Measurements from ENCODE around the gene ZBED3. TPM values are rescaled to one million over a fixed set of nuclear protein-coding genes. Genes with fewer than 3 reads are reported as not detected.

ZBED3 gene
- total and polyA plus RNA-seq, 2 donors (not counting 1 experiment from before 2014, with no cell fraction given), result 0.30 to 1.2 TPM

GRCh38 chr5:77073667-77074066, 13.4 kb downstream of the ZBED3 start:
- H3K27ac ChIP-seq (ENCODE audit: low read length in 2 of 2), result no peak overlapping the region
- TF ChIP-seq EZH2 (IDR thresholded peaks at IDR 0.05; ENCODE audit: borderline replicate concordance, insufficient read depth, low read depth, low read length, poor library complexity, severe bottlenecking), result no peak
- no peak for TF ChIP-seq CTCF (IDR thresholded peaks at IDR 0.05)
- H2AFZ ChIP-seq (ENCODE audit: insufficient read depth, low read depth, low read length, poor library complexity, severe bottlenecking), result no peak overlapping the region
- POLR2A ChIA-PET, result no interaction called here
- Mint-ChIP-seq H3K27ac (no peak overlapping the region), H3K4me1 (peaks cover 14% of the 10 kb centered on the region), H3K9me3 (ENCODE audit: insufficient read depth) (no peaks in the 10 kb centered on the region), H3K4me3 (no peak overlapping the region), H3K27me3 (peaks cover 5% of the 10 kb centered on the region)
- no peak overlapping the region for H3K4me3 ChIP-seq (ENCODE audit: control extremely low read depth in 1 of 5, extremely low read depth in 1 of 5, insufficient read depth in 1 of 5, low read depth in 2 of 5, low read length in 4 of 5)
- 100% methylated on average over 1 of the region's 2 CpGs for WGBS (ENCODE audit: insufficient coverage)
- H3K9ac ChIP-seq (ENCODE audit: low read length), result no peak overlapping the region
- DNase-seq (no peak), ATAC-seq (ENCODE audit: low read depth) (no peak)
- CTCF ChIA-PET, result interaction anchor here (0.7 kb wide), 1 partner anchor 20 kb away, joined by 3 read pairs; no protein-coding TSS in a partner anchor
- H3K79me2 ChIP-seq (ENCODE audit: control insufficient read depth, insufficient read depth, low read length), result no peaks in the 10 kb centered on the region
- no peak overlapping the region for H3K4me2 ChIP-seq (replicated peaks; ENCODE audit: low read depth, low read length, poor library complexity, severe bottlenecking)
- H4K20me1 ChIP-seq (ENCODE audit: control insufficient read depth, insufficient read depth, low read length, poor library complexity, severe bottlenecking), result peaks cover 6% of the 10 kb centered on the region
- no peaks in the 10 kb centered on the region for H3K27me3 ChIP-seq (replicated peaks in 1 of 4; ENCODE audit: control extremely low read depth in 1 of 4, control insufficient read depth in 3 of 4, insufficient read depth in 4 of 4, low read length in 3 of 4)
- intact Hi-C loops (cut with micrococcal nuclease), result no loop called here
- peaks cover 5 to 6% of the 10 kb centered on the region in 2 donors for H3K4me1 ChIP-seq (ENCODE audit: control insufficient read depth in 2 of 2, insufficient read depth in 2 of 2, low read length in 2 of 2)
- peaks cover 0 to 5% of the 10 kb centered on the region in 2 experiments for H3K36me3 ChIP-seq (replicated peaks in 1 of 2; ENCODE audit: control extremely low read depth in 1 of 2, control insufficient read depth in 1 of 2, extremely low read depth in 1 of 2, insufficient read depth in 2 of 2, low read length in 1 of 2)
- H3K9me3 ChIP-seq (ENCODE audit: control extremely low read depth in 1 of 3, control insufficient read depth in 2 of 3, insufficient read depth in 1 of 3, low read length in 2 of 3), result no peaks in the 10 kb centered on the region

- no peak for ATAC-seq (ENCODE audit: low read depth)
- H2AFZ ChIP-seq (ENCODE audit: insufficient read depth, low read depth, low read length, poor library complexity, severe bottlenecking), result no peak overlapping the region
- no peaks in the 10 kb centered on the region for H3K27me3 ChIP-seq (replicated peaks in 1 of 4; ENCODE audit: control extremely low read depth in 1 of 4, control insufficient read depth in 3 of 4, insufficient read depth in 4 of 4, low read length in 3 of 4)
- no peaks in the 10 kb centered on the region for H3K9me3 Mint-ChIP-seq (ENCODE audit: insufficient read depth)
- POLR2A ChIA-PET, result no interaction called here
- WGBS (ENCODE audit: insufficient coverage), result 100% methylated on average over 1 of the region's 1 CpG
- H3K4me3 Mint-ChIP-seq, result no peak overlapping the region
- H3K4me1 ChIP-seq (ENCODE audit: control insufficient read depth in 2 of 2, insufficient read depth in 2 of 2, low read length in 2 of 2), result no peaks in the 10 kb centered on the region
- H3K27me3 Mint-ChIP-seq, result no peaks in the 10 kb centered on the region
- no peaks in the 10 kb centered on the region for H3K9me3 ChIP-seq (ENCODE audit: control extremely low read depth in 1 of 3, control insufficient read depth in 2 of 3, insufficient read depth in 1 of 3, low read length in 2 of 3)
- H3K9ac ChIP-seq (ENCODE audit: low read length), result no peak overlapping the region
- DNase-seq, result no peak
- H4K20me1 ChIP-seq (ENCODE audit: control insufficient read depth, insufficient read depth, low read length, poor library complexity, severe bottlenecking), result no peaks in the 10 kb centered on the region
- H3K79me2 ChIP-seq (ENCODE audit: control insufficient read depth, insufficient read depth, low read length), result no peaks in the 10 kb centered on the region
- H3K27ac Mint-ChIP-seq, result no peak overlapping the region
- TF ChIP-seq EZH2 (IDR thresholded peaks at IDR 0.05; ENCODE audit: borderline replicate concordance, insufficient read depth, low read depth, low read length, poor library complexity, severe bottlenecking) (no peak), CTCF (IDR thresholded peaks at IDR 0.05) (no peak)
- peaks cover 11 to 34% of the 10 kb centered on the region in 2 experiments for H3K36me3 ChIP-seq (replicated peaks in 1 of 2; ENCODE audit: control extremely low read depth in 1 of 2, control insufficient read depth in 1 of 2, extremely low read depth in 1 of 2, insufficient read depth in 2 of 2, low read length in 1 of 2)
- no peak overlapping the region for H3K4me2 ChIP-seq (replicated peaks; ENCODE audit: low read depth, low read length, poor library complexity, severe bottlenecking)
- CTCF ChIA-PET, result interaction anchor here (1.1 kb wide), 1 partner anchor 11 kb away, joined by 3 read pairs; no protein-coding TSS in a partner anchor
- H3K4me1 Mint-ChIP-seq, result no peaks in the 10 kb centered on the region
- no peak overlapping the region for H3K4me3 ChIP-seq (ENCODE audit: control extremely low read depth in 1 of 5, extremely low read depth in 1 of 5, insufficient read depth in 1 of 5, low read depth in 2 of 5, low read length in 4 of 5)
- intact Hi-C loops (cut with micrococcal nuclease), result no loop called here
- H3K27ac ChIP-seq (ENCODE audit: low read length in 2 of 2), result no peak overlapping the region
Observed at GRCh38 chr5:77066823-77067442, 20.2 kb downstream of the ZBED3 start.

All from B cell (primary cell).